ENCODE results near the gene KIAA1217. TPM values are rescaled to one million over a fixed set of nuclear protein-coding genes. Genes with fewer than 3 reads are reported as not detected.
A peak's percentile ranks its signal among the peaks of the same experiment; 100 is the strongest.

KIAA1217 gene
- total and polyA plus RNA-seq, 12 donors = 10.8 to 73.7 (median 40.8) TPM

- no peak overlapping the region for H3K4me3 ChIP-seq
- H3K27ac ChIP-seq = peak overlapping the region in 3 of 5 donors; percentile 1 to 35 (median 5)
- no peaks in the 10 kb centered on the region for H3K27me3 ChIP-seq
- intact Hi-C loops (cut with DNase I) = no loop called here
- no peak for DNase-seq
- no peaks in the 10 kb centered on the region for H3K36me3 ChIP-seq (replicated peaks in 1 of 2)
- H3K4me1 ChIP-seq (replicated peaks in 1 of 2) = peaks cover 0 to 32% of the 10 kb centered on the region in 2 donors
- no peaks in the 10 kb centered on the region for H3K9me3 ChIP-seq (replicated peaks in 1 of 3)
- 26 to 42% (median 34%) methylated on average over 4 of the region's 4 CpGs for WGBS, 4 donors
- TF ChIP-seq POLR2A (IDR thresholded peaks at IDR 0.05) (no peak), CTCF (IDR thresholded peaks at IDR 0.05) (no peak)
Measured at GRCh38 chr10:24343686-24344085, 134.7 kb downstream of the KIAA1217 start.

- DNase-seq = no peak
- Histone ChIP-seq H3K4me3 (no peak overlapping the region), H3K4me1 (replicated peaks in 1 of 2) (peaks cover 0 to 32% of the 10 kb centered on the region in 2 donors), H3K27me3 (no peaks in the 10 kb centered on the region), H3K27ac (peak overlapping the region in 3 of 5 donors; percentile 1 to 35 (median 18)), H3K9me3 (replicated peaks in 1 of 3) (no peaks in the 10 kb centered on the region), H3K36me3 (replicated peaks in 1 of 2) (no peaks in the 10 kb centered on the region)
- TF ChIP-seq CTCF (IDR thresholded peaks at IDR 0.05) = no peak
- TF ChIP-seq POLR2A (IDR thresholded peaks at IDR 0.05) = no peak
- intact Hi-C loops (cut with DNase I) = no loop called here
- 26 to 44% (median 39%) methylated on average over 4 of the region's 4 CpGs for WGBS, 4 donors
Measured at GRCh38 chr10:24344279-24344678, 135.3 kb downstream of the KIAA1217 start.

GRCh38 chr10:24344695-24345463, 135.9 kb downstream of the KIAA1217 start:
- WGBS, 4 donors = 87 to 89% (median 89%) methylated on average over 7 of the region's 7 CpGs
- no peak for TF ChIP-seq CTCF (IDR thresholded peaks at IDR 0.05)
- no peak for TF ChIP-seq POLR2A (IDR thresholded peaks at IDR 0.05)
- Histone ChIP-seq H3K27me3 (no peaks in the 10 kb centered on the region), H3K9me3 (replicated peaks in 1 of 3) (no peaks in the 10 kb centered on the region), H3K4me1 (replicated peaks in 1 of 2) (peaks cover 0 to 32% of the 10 kb centered on the region in 2 donors), H3K27ac (peak overlapping the region in 3 of 5 donors; percentile 1 to 35 (median 18)), H3K4me3 (no peak overlapping the region), H3K36me3 (replicated peaks in 1 of 2) (no peaks in the 10 kb centered on the region)
- intact Hi-C loops (cut with DNase I) = no loop called here
- DNase-seq = no peak

GRCh38 chr10:24346877-24347519, 138.1 kb downstream of the KIAA1217 start:
- H3K27me3 ChIP-seq = no peaks in the 10 kb centered on the region
- peaks cover 5 to 31% of the 10 kb centered on the region in 2 donors for H3K4me1 ChIP-seq (replicated peaks in 1 of 2)
- H3K27ac ChIP-seq = no peak overlapping the region
- 81 to 86% (median 82%) methylated on average over 5 of the region's 5 CpGs for WGBS, 4 donors
- H3K36me3 ChIP-seq (replicated peaks in 1 of 2) = no peaks in the 10 kb centered on the region
- no peak overlapping the region for H3K4me3 ChIP-seq
- no peaks in the 10 kb centered on the region for H3K9me3 ChIP-seq (replicated peaks in 1 of 3)
- DNase-seq = no peak
- intact Hi-C loops (cut with DNase I) = no loop called here
- TF ChIP-seq CTCF (IDR thresholded peaks at IDR 0.05) = no peak
- TF ChIP-seq POLR2A (IDR thresholded peaks at IDR 0.05) = no peak

All from adrenal gland (tissue), 12 donors.